VCaP (cell line): Measurements from ENCODE around the gene SYNDIG1.

Experiments
- H3K27ac ChIP-seq: fragments of 450-650 bp; 2 replicates; pipeline ENCODE4 v1.5.1; 2017
- CTCF ChIP-seq: fragments of 450-650 bp; conservative IDR thresholded peaks from 2 replicates; pipeline ENCODE4 v1.5.1; 2017; ENCODE audit warnings: mild to moderate bottlenecking, moderate library complexity

Gene SYNDIG1

GRCh38 chr20:24439737-24440387, 29.6 kb upstream of the SYNDIG1 start:
- no peak overlapping the region for H3K27ac ChIP-seq
- TF ChIP-seq CTCF = no peak

DNA sequence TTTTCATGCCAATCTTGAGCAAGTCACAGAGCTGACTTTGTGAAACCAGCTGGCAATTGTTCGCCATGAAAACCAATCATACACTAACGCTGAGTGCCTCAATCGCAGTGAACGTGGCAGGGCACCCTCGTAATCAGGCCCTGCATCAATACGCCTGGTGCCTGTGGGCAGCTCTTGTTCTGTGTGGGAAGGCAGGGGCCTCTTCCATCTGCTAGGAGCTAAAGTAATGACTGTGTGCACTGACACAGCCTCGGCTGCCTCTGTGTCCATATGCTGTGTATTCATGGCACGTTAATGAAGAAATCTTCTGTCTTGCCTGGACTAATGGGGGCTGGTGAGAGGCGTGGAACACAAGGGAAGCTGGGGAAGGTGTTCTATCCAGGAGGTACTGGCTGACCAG, 27.8 kb upstream of the SYNDIG1 start:
- H3K27ac ChIP-seq = no peak overlapping the region
- TF ChIP-seq CTCF = no peak

- no peak for TF ChIP-seq CTCF
- H3K27ac ChIP-seq = no peak overlapping the region
Observed at GRCh38 chr20:24442909-24443308, 26.5 kb upstream of the SYNDIG1 start.

- no peak for TF ChIP-seq CTCF
- H3K27ac ChIP-seq = no peak overlapping the region
Observed at GRCh38 chr20:24443436-24443835, 26.0 kb upstream of the SYNDIG1 start.

DNA sequence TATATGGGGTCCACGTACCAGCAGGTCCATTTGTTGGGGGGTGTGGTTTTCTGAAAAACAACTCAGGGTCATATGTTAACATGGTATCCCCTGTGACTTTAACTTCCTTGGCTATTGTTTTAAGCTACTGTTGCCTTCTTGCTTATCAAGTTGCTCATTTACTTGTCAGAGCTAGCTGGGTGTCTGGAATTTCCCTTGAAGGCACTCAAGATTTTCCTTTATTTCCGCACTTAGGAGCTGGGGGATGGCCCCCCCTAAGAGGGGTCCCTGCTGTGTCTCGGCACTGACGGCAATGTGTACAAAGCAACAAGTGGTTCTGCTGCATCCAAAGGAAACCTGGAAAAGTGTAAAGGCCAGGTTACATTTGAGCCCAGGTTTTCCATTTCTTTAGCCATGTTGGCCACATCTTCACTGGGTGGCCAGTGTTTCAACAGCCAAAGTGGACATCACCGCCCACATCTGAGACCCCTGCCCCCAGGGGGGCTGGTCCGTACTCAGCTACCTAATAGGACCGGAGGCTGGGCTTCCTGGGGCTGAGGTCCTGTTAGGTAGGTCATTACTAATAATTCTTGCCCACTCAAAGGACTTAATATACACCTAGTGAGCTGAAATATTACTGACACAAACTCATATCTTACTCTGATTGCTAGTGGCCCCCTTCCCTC, 24.8 kb upstream of the SYNDIG1 start:
- no peak overlapping the region for H3K27ac ChIP-seq
- no peak for TF ChIP-seq CTCF

- no peak for TF ChIP-seq CTCF
- no peak overlapping the region for H3K27ac ChIP-seq
Observed at GRCh38 chr20:24445510-24446170, 23.8 kb upstream of the SYNDIG1 start.

- no peak for TF ChIP-seq CTCF
- H3K27ac ChIP-seq = no peak overlapping the region
Observed at GRCh38 chr20:24446811-24447210, 22.6 kb upstream of the SYNDIG1 start.
